Neuronal stem cell (in vitro differentiated cells): Measurements from ENCODE around the gene KIF26B.

ENCODE experiments used
- DNase-seq: peaks from one replicate; pipeline ENCODE4 v3.0.0-alpha.2; 2013; ENCODE audit warnings: low spot score
- H2AFZ ChIP-seq: one replicate; pipeline ENCODE4 v1.6.1; 2013; ENCODE audit warnings: mild to moderate bottlenecking, low read length, inconsistent platforms
- H2AK5ac ChIP-seq: 2 replicates; pipeline ENCODE4 v1.6.1; 2013; ENCODE audit warnings: low read depth, mild to moderate bottlenecking, inconsistent platforms, low read length, moderate library complexity, mixed read lengths
- H2BK120ac ChIP-seq: 2 replicates; pipeline ENCODE4 v1.6.1; 2013; ENCODE audit warnings: low read depth, mild to moderate bottlenecking, inconsistent platforms, low read length, moderate library complexity, mixed read lengths
- H2BK12ac ChIP-seq: one replicate; pipeline ENCODE4 v1.6.1; 2013; ENCODE audit warnings: low read length, inconsistent platforms
- H2BK15ac ChIP-seq: 2 replicates; pipeline ENCODE4 v1.6.1; 2013; ENCODE audit warnings: mild to moderate bottlenecking, low read length, inconsistent platforms, mixed read lengths
- H2BK5ac ChIP-seq: one replicate; pipeline ENCODE4 v1.6.1; 2013; ENCODE audit warnings: inconsistent platforms, mild to moderate bottlenecking, low read length, moderate library complexity
- H3K14ac ChIP-seq: one replicate; pipeline ENCODE4 v1.6.1; 2013; ENCODE audit warnings: low read length, inconsistent platforms
- H3K18ac ChIP-seq: 2 replicates; pipeline ENCODE4 v1.6.1; 2013; ENCODE audit warnings: low read length, inconsistent platforms
- H3K23ac ChIP-seq: 2 replicates; pipeline ENCODE4 v1.6.1; 2013; ENCODE audit warnings: low read depth, mild to moderate bottlenecking, mixed read lengths, low read length, inconsistent platforms; ENCODE audit not compliant: poor library complexity
- H3K27ac ChIP-seq: replicated peaks from 3 replicates; pipeline ENCODE4 v1.5.1; 2013; ENCODE audit warnings: low read length, inconsistent platforms
- H3K27me3 ChIP-seq, 3 experiments: 2 replicates each; pipeline ENCODE4 v1.6.1; 2013; ENCODE audit warnings: low read length in 3 of 3, mild to moderate bottlenecking in 2 of 3, inconsistent platforms in 1 of 3, low read depth in 1 of 3, mixed read lengths in 1 of 3, moderate library complexity in 1 of 3; ENCODE audit not compliant: control insufficient read depth in 3 of 3, insufficient read depth in 3 of 3
- H3K36me3 ChIP-seq, 2 donors: replicated peaks in 1 of 2; 2 replicates each; pipeline ENCODE4 v1.6.1; 2013; ENCODE audit warnings: low read length in 2 of 2; ENCODE audit not compliant: control insufficient read depth in 2 of 2, insufficient read depth in 2 of 2
- H3K4ac ChIP-seq: 2 replicates; pipeline ENCODE4 v1.6.1; 2013; ENCODE audit warnings: inconsistent platforms, mild to moderate bottlenecking, low read length, moderate library complexity
- H3K4me1 ChIP-seq, 2 donors: 1 replicate in 1 of 2; 2 replicates in 1 of 2; pipeline ENCODE4 v1.6.1; 2013; ENCODE audit warnings: low read length in 2 of 2, low read depth in 1 of 2; ENCODE audit not compliant: control insufficient read depth in 2 of 2, insufficient read depth in 1 of 2
- H3K4me2 ChIP-seq: one replicate; pipeline ENCODE4 v1.6.1; 2013; ENCODE audit warnings: mild to moderate bottlenecking, low read length, inconsistent platforms; ENCODE audit not compliant: insufficient read depth, poor library complexity, severe bottlenecking
- H3K4me3 ChIP-seq, 2 donors: 2 replicates each; pipeline ENCODE4 v1.5.1; 2013; ENCODE audit warnings: low read length in 2 of 2, mild to moderate bottlenecking in 2 of 2, inconsistent platforms in 1 of 2, moderate library complexity in 1 of 2
- H3K79me1 ChIP-seq: one replicate; pipeline ENCODE4 v1.6.1; 2013; ENCODE audit warnings: low read depth, mild to moderate bottlenecking, inconsistent platforms, low read length, moderate library complexity
- H3K9ac ChIP-seq: one replicate; pipeline ENCODE4 v1.6.1; 2013; ENCODE audit warnings: mild to moderate bottlenecking, low read depth, low read length, inconsistent platforms; ENCODE audit not compliant: poor library complexity
- H3K9me3 ChIP-seq, 2 donors: replicated peaks in 1 of 2; 2 replicates each; pipeline versions ENCODE3 to v1.6.1; 2013; ENCODE audit warnings: low read length in 2 of 2, mild to moderate bottlenecking in 2 of 2, inconsistent platforms in 1 of 2, low read depth in 1 of 2, mixed read lengths in 1 of 2, moderate library complexity in 1 of 2; ENCODE audit not compliant: control insufficient read depth in 2 of 2, insufficient read depth in 1 of 2
- H4K8ac ChIP-seq: one replicate; pipeline ENCODE4 v1.6.1; 2013; ENCODE audit warnings: low read depth, mild to moderate bottlenecking, inconsistent platforms, low read length, moderate library complexity
- H4K91ac ChIP-seq: one replicate; pipeline ENCODE4 v1.6.1; 2013; ENCODE audit warnings: low read length, low read depth, mild to moderate bottlenecking, inconsistent platforms; ENCODE audit not compliant: poor library complexity
- WGBS, 2 donors: extraction: QIAGEN DNeasy Blood & Tissue Kit; methylation state at CpG; one replicate each; pipeline ENCODE4 v1.1.7; 2013; ENCODE audit warnings: missing lambda C conversion rate in 2 of 2, mixed read lengths in 1 of 2; ENCODE audit not compliant: insufficient read length in 2 of 2, insufficient replicate concordance in 1 of 2; ENCODE audit errors: extremely low coverage in 2 of 2; 5-methylcytosine and 5-hydroxymethylcytosine counted together

Gene KIF26B

GRCh38 chr1:245148861-245149260 lies 5.9 kb upstream of the KIF26B start:
- Histone ChIP-seq H3K9me3 (peaks cover 0 to 4% of the 10 kb centered on the region in 2 donors), H4K91ac (no peak overlapping the region), H3K23ac (no peak overlapping the region), H3K14ac (no peak overlapping the region), H2AK5ac (no peak overlapping the region), H2BK12ac (no peak overlapping the region), H2BK120ac (no peak overlapping the region), H3K4me3 (no peak overlapping the region), H3K9ac (no peak overlapping the region), H2AFZ (no peak overlapping the region), H3K27me3 (peaks cover 0 to 8% (median 0%) of the 10 kb centered on the region in 3 experiments), H3K36me3 (no peaks in the 10 kb centered on the region), H3K4me1 (peaks cover 4 to 6% of the 10 kb centered on the region in 2 donors), H3K4ac (no peak overlapping the region), H3K79me1 (no peaks in the 10 kb centered on the region), H4K8ac (no peak overlapping the region), H2BK15ac (no peak overlapping the region), H3K27ac (no peak overlapping the region), H3K4me2 (no peak overlapping the region), H2BK5ac (no peak overlapping the region), H3K18ac (no peak overlapping the region)
- WGBS, 2 donors: no CpG with 5 or more reads among the region's 9 CpGs
- no peak for DNase-seq

GRCh38 chr1:245153081-245153551 lies 1.7 kb upstream of the KIF26B start:
- Histone ChIP-seq H3K23ac (no peak overlapping the region), H3K4ac (no peak overlapping the region), H2AFZ (peak overlapping the region; percentile 97), H2BK5ac (no peak overlapping the region), H3K4me1 (peaks cover 9 to 12% of the 10 kb centered on the region in 2 donors), H3K18ac (peak overlapping the region; percentile 78), H3K4me3 (peak overlapping the region; percentile 58 to 76), H2BK15ac (no peak overlapping the region), H2BK120ac (no peak overlapping the region), H3K4me2 (peak overlapping the region; percentile 99), H3K9ac (no peak overlapping the region), H3K36me3 (peaks cover 0 to 11% of the 10 kb centered on the region in 2 donors), H3K27ac (no peak overlapping the region), H3K14ac (peak overlapping the region; percentile 39), H3K27me3 (peaks cover 0 to 31% (median 3%) of the 10 kb centered on the region in 3 experiments), H2BK12ac (no peak overlapping the region), H3K79me1 (no peaks in the 10 kb centered on the region), H3K9me3 (peaks cover 0 to 12% of the 10 kb centered on the region in 2 donors), H4K8ac (no peak overlapping the region), H4K91ac (no peak overlapping the region), H2AK5ac (no peak overlapping the region)
- no CpG with 5 or more reads among the region's 29 CpGs for WGBS, 2 donors
- peak; percentile 75 for DNase-seq

- Histone ChIP-seq H3K4me2 (peak overlapping the region; percentile 99), H3K27ac (no peak overlapping the region), H3K4me1 (peaks cover 9 to 12% of the 10 kb centered on the region in 2 donors), H2BK120ac (no peak overlapping the region), H4K91ac (no peak overlapping the region), H3K18ac (peak overlapping the region; percentile 78), H3K23ac (no peak overlapping the region), H4K8ac (no peak overlapping the region), H3K4ac (no peak overlapping the region), H2BK12ac (no peak overlapping the region), H3K14ac (peak overlapping the region; percentile 39), H2AK5ac (no peak overlapping the region), H2AFZ (peak overlapping the region; percentile 97), H2BK5ac (no peak overlapping the region), H3K9me3 (peaks cover 0 to 19% of the 10 kb centered on the region in 2 donors), H3K4me3 (peak overlapping the region; percentile 58 to 82), H3K79me1 (no peaks in the 10 kb centered on the region), H3K9ac (peak overlapping the region; percentile 63), H3K27me3 (peaks cover 0 to 31% (median 3%) of the 10 kb centered on the region in 3 experiments), H3K36me3 (peaks cover 0 to 18% of the 10 kb centered on the region in 2 donors), H2BK15ac (peak overlapping the region; percentile 69)
- DNase-seq: peak; percentile 26
- WGBS, 2 donors: no CpG with 5 or more reads among the region's 76 CpGs
Measured at GRCh38 chr1:245153552-245154428, 995 bp upstream of the KIF26B start.
